NCI-H2196 treated with DMSO at 0.1 percent for 48 hours (cell line): ENCODE data around the gene EIF3K.

Experiments used
- DNase-seq: peaks from one replicate; lab custom pipeline; 2025; ENCODE audit not compliant: unreplicated experiment; lab: John Stamatoyannopoulos, UW

Gene EIF3K

GRCh38 chr19:38649305-38650171 is 30.6 kb downstream of the EIF3K start:
- DNase-seq: no peak

DNA sequence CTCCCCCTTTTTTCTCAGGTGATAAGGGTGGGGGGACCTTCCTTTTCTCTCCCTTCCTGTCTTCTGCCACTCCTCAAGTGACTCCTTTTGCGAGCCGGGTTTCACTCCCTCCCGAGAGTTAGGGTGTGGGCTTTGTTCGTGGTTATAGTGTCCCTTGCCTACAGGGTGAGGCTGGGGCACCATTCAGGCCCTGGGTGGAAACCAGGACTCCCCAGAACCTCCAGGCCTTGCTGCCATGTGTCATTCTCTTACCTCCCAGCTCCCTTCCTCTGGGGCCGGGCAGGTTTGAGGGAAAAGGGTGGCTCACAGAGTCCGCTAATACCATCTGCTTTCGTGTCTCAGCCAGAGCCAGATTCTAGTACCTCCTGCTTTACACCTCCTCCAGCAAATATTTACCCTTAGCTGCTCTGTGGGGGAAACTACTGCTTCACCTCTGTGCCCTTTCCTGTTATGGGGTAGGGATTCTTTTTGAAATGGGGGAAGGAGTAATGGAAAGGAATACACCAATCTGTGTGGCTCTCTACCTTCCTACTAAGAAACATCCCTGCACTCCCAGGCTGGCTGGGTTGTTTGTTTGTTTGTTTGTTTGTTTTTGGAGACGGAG is 31.3 kb downstream of the EIF3K start:
- DNase-seq: no peak

DNA sequence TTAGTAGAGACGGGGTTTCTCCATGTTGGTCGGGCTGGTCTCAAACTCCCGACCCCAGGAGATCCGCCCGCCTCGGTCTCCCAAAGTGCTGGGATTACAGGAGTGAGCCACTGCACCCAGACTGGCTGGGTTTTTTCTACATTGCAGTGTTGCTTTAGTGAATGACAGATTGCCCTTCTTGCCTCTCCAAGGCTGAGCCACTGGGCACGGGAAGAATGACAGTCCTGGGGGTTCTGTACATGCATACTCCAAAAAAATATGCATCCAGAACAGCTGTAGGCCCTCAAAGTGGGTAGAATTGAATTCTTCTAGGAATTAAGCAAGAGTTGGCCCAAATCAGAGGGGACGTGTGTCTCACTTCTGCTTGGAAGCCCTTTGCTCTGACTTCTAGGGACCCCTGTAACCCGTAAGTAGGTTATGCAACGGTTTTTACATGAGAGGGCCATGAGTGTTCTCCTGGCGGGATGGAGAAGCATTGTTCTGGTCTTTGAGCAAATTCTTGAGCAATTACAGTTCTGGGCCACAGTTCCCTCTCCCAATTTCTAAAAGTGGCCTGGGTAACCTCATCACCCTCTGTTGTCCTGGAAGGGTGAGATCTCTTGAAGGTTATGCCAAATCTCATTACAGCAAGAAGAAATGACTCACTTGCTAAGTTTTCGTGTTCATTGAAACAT is 32.1 kb downstream of the EIF3K start:
- DNase-seq: no peak

GRCh38 chr19:38653028-38653571 is 34.1 kb downstream of the EIF3K start:
- no peak for DNase-seq

DNA sequence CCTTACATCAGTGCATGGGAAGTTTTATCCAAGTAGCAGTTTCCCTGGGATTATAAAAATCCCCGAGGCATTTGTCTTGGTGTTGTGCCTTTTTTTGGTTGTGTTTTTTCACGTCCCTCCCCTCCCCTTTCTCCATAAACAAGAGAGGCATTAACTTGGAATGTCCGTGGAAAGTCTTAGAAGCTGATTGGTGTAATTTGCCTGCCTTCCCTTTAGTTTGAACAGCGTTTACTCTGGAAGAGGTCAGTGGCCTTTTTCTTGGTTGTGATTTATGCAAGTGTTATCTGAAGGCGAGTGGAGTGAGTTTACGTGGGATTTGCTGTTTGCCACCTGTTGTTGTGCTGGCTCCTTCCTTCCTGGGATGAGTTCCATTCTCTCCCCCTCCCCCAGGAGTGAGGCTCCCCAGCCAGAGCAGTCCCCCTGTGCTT is 35.7 kb downstream of the EIF3K start:
- DNase-seq: no peak

DNA sequence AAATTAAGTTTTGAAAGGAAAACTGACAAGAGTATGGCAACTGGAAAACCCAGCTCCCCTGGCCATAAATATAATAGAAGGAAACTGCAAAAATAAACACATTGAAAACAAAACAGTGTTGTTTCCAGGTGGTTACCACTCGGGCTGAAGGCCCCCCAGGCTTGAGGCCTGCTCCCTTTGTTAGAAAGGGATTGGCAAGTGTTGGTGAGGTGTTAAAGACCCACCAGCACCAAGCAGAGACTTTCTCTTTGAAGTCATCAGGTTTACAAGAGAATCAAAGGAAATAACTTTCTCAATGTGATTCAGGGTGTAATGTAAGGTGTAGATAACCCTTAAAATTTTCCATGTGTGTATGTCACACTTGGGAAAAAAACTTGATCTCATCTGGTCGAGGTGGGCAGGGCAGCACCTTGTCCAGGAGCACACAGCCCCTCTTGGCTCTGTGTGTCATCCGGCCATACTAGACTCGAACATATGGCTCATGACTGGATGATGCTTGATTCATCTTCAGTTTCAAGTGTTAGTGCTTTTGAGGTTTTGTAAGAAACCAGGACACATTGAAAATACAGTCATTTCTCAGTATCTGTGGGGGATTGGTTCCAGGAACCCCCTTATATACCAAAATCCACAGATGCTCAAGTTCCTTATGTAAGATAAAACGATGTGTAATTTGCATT is 36.3 kb downstream of the EIF3K start:
- no peak for DNase-seq

DNA sequence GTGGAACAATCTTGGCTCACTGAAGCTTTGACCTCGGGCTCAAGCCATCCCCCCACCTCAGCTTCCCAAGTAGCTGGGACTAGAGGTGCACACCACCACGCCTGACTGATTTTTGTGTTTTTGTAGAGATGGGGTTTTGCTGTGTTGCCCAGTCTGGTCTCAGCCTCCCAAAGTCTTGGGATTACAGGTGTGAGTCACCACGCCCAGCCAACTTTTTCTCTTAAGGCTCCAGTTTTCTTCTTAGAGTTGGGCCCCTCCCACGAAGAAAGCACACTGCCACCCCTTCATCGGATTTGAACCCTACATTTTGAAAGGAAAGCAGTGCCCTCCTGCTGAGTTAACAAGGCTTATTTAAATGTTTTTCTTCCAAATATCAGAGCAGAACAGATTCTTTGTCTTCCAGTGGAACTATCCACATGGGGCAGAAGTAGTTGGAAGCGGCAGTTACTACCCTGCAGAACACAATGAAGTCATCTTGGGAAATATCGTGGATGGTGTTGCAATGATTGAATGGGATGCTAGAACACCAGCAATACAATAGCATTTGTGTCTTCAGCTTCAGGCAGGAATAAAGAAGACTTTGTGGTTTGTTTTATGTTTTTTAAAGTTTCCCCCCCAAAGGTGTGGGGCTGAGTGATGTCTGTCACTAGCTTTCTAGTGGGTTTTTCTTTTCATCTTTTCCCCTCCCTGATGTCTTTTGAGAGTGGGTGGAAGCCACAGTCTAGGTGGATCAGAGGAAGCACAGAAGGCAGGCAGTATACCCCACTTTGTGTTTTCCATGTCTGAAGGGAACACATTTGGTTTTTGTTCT is 37.4 kb downstream of the EIF3K start:
- DNase-seq: no peak

DNA sequence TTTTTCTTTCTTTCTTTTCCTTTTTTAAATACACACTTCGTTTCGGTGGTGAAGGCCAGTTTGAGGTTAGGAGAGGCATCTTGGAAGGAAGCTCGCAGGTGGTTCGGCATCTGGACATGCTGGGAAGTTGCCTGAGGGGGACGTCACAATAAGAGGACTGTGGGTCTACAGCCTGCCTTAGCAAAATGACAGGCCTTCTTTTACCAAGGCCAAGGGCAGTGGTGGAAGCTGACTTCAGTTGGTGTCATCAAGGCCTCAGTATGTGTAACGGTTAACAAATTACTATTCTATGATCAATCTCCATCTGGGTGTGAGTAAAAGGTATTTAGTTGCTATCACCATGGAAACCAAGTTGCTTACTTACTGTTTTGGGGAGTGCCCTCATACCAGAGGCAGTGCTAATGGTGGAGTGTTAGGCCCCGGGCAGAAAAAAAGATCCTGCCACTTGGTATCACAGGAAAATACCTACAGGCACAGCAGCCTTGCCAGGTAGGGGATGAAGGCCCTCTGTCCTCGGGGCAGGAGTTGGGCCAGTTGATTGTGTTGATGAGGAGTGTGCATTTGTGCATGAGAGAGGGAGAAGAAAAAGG is 38.7 kb downstream of the EIF3K start:
- no peak for DNase-seq

GRCh38 chr19:38658462-38659306 is 39.7 kb downstream of the EIF3K start:
- DNase-seq: peak; percentile 87

GRCh38 chr19:38660724-38661123 is 41.7 kb downstream of the EIF3K start:
- no peak for DNase-seq

GRCh38 chr19:38661136-38661535 is 42.1 kb downstream of the EIF3K start:
- DNase-seq: no peak

GRCh38 chr19:38661996-38662395 is 43.0 kb downstream of the EIF3K start:
- no peak for DNase-seq

DNA sequence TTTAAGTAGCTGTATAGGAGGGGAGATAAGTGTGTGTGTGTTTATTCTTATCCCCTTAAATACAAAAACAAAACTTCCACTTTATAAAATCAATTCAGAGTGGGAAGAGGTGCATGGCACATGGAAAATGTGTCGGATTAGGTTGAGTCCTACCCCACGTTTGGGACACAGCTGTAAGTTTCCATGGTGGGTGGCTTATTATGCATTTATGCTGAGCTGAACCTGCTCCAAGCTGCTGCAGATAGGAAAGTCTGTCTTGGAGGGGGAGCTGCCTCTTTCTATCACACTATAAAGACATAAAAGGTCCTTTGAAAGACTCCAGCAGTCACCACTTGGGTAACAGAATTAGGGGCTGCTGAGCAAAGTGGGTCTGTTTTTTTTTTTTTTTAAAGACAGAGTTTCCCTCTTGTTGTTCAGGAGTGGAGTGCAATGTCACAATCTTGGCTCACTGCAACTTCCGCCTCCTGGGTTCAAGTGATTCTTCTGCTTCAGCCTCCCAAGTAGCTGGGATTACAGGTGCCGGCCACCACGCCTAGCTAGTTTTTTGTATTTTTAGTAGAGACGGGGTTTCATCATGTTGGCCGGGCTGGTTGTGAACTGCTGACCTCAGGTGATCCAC is 43.7 kb downstream of the EIF3K start:
- DNase-seq: no peak

- DNase-seq: no peak
Observed at GRCh38 chr19:38663156-38663651, 44.2 kb downstream of the EIF3K start.

DNA sequence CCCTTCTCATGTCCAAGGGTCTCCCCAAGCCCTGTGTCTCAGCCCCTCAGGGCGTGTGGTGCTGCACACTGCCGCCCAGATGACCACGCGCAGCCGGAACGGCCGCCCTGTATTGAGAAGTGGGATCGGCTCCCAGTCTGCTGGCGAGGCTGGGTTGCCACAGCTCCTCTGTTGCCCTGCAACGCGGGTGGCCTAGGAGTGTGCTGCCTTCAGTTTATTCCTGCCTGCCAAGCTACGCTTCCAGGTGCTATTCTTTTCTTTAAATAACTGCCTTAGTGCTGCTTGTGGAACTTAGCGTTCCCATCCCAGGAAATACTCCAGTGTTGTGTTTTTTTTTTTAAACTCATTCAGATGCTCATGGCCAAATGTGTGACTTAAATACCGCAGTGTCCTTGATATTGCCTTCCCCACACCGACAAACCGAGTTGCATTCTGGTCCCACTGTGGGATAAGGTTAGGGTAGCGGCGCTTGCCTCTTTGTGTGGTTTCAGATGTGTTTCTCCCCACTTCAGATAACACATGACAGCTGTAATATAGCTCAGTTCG is 45.0 kb downstream of the EIF3K start:
- no peak for DNase-seq

- no peak for DNase-seq
Observed at GRCh38 chr19:38664503-38665211, 45.7 kb downstream of the EIF3K start.

DNA sequence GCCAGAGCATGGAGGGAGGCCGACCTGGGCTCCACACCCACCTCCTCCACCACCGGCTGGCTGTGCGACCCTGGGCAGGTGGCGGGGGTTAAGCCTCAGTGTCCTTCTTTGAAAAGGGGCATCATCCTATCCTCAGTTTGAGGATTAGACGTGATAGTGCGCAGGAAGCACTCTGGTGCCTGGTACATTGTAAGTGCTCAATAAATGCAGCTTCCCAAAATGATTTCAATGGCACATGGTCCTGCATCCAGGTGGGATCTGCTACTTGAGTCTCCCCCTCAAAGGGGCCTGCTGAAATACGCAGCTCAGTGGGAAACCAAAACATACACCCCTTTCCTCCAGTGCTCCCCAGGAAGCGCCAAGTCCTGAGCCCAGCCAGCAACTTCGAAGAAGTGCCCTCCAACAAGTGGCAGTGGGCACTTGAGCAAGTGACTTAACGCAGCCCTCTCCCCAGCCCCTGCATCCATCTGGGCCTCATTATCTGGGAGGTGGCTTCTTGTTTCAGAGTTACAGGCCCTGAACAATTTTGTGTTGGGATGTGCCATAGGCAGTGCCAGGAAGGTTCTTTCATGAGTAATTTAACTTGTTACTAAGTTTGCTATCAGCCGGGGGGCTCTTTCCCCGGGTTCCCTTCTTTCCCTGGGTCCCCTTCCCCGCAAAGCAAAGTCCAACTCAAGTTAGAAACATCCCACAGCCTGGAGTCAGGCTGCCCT is 46.4 kb downstream of the EIF3K start:
- no peak for DNase-seq
